Lung (tissue), 12 donors: Measurements from ENCODE around the gene KANSL1L. TPM values are rescaled to one million over a fixed set of nuclear protein-coding genes. Genes with fewer than 3 reads are reported as not detected.

ENCODE experiments used
- ATAC-seq: fragments of 200-7000 bp; cut with Tn5 transposase; one replicate; pipeline ENCODE4 v1.9.1; 2020; ENCODE audit warnings: moderate number of reproducible peaks; ENCODE audit not compliant: insufficient read depth, low FRiP score
- DNase-seq, 3 donors: peaks; one replicate each; pipeline ENCODE4 v3.0.0-alpha.2; 2013 to 2017
- H3K27ac ChIP-seq, 2 donors: one replicate each; pipeline ENCODE4 v1.5.1; 2013; ENCODE audit warnings: mild to moderate bottlenecking in 2 of 2, moderate library complexity in 2 of 2, control low read depth in 1 of 2, inconsistent platforms in 1 of 2, low read depth in 1 of 2, low read length in 1 of 2
- H3K27me3 ChIP-seq, 3 donors: one replicate each; pipeline ENCODE4 v1.5.1; 2013; ENCODE audit warnings: low read length in 2 of 3; ENCODE audit not compliant: control insufficient read depth in 3 of 3, insufficient read depth in 3 of 3
- H3K36me3 ChIP-seq, 4 donors: one replicate each; pipeline ENCODE4 v1.5.1; 2013; ENCODE audit warnings: low read length in 4 of 4, mild to moderate bottlenecking in 1 of 4, moderate library complexity in 1 of 4; ENCODE audit not compliant: control insufficient read depth in 4 of 4, insufficient read depth in 4 of 4
- H3K4me1 ChIP-seq, 5 donors: one replicate each; pipeline ENCODE4 v1.5.1; 2013; ENCODE audit warnings: low read length in 5 of 5, mild to moderate bottlenecking in 2 of 5, moderate library complexity in 1 of 5; ENCODE audit not compliant: control insufficient read depth in 5 of 5, insufficient read depth in 5 of 5
- H3K4me3 ChIP-seq: one replicate; pipeline ENCODE4 v1.5.1; 2013; ENCODE audit warnings: mild to moderate bottlenecking, control low read depth, moderate library complexity
- H3K9ac ChIP-seq, 2 donors: one replicate each; pipeline ENCODE4 v1.5.1; 2013; ENCODE audit warnings: low read length in 2 of 2, control low read depth in 1 of 2; ENCODE audit not compliant: insufficient read depth in 1 of 2
- H3K9me3 ChIP-seq, 4 donors: one replicate each; pipeline ENCODE4 v1.5.1; 2013; ENCODE audit warnings: low read length in 3 of 4, mild to moderate bottlenecking in 1 of 4, moderate library complexity in 1 of 4; ENCODE audit not compliant: control insufficient read depth in 4 of 4, insufficient read depth in 3 of 4
- CTCF ChIP-seq: IDR thresholded peaks from 2 replicates; pipeline ENCODE4 v1.5.1; 2012; ENCODE audit warnings: mild to moderate bottlenecking; ENCODE audit errors: control extremely low read depth, extremely low read depth
- WGBS, 2 donors: extraction: QIAGEN DNeasy Blood & Tissue Kit; methylation state at CpG; one replicate each; pipeline ENCODE4 v1.1.7; 2013; 5-methylcytosine and 5-hydroxymethylcytosine counted together
- polyA plus RNA-seq, 2 donors: library from polyadenylated mRNA; stranded (reverse); fragments of 200-250 nt; gene quantifications; one replicate each; pipeline ENCODE4 v1.2.1, GENCODE V29; 2013
- total RNA-seq, 2 donors: library from RNA; depleted of rRNA in 1 of 2; stranded (reverse); fragments of >200 nt in 1 of 2; gene quantifications; one replicate each; pipeline ENCODE4 v1.2.1, GENCODE V29; 2014 to 2021
- donor health status: control.
- donor health status: control.
- donor health status: Bipolar disorder and iron deficiency.
- donor health status: healthy.
- donor health status: DM: yes; HTN: yes; CAD: no.

KANSL1L gene
- total and polyA plus RNA-seq, 4 donors: 6.1 to 117 (median 17.0) TPM

- TF ChIP-seq CTCF: no peak
- no peaks in the 10 kb centered on the region for H3K9me3 ChIP-seq
- peak overlapping the region; percentile 92 to 99 for H3K9ac ChIP-seq
- H3K27ac ChIP-seq: peak overlapping the region; percentile 98 to 99
- H3K4me1 ChIP-seq: peaks cover 0 to 42% (median 5%) of the 10 kb centered on the region in 5 donors
- peaks cover 0 to 2% (median 0%) of the 10 kb centered on the region in 4 donors for H3K36me3 ChIP-seq
- H3K4me3 ChIP-seq: peak overlapping the region; percentile 67
- DNase-seq (no peak), ATAC-seq (no peak)
- WGBS, 2 donors: 0 to 1% methylated on average over 6 of the region's 6 CpGs
- H3K27me3 ChIP-seq: no peaks in the 10 kb centered on the region
Measured at GRCh38 chr2:210170196-210170445, 1.1 kb downstream of the KANSL1L start.

GRCh38 chr2:210169516-210170195 is 1.6 kb downstream of the KANSL1L start:
- WGBS, 2 donors: 18 to 26% methylated on average over 6 of the region's 6 CpGs
- peak overlapping the region; percentile 92 to 99 for H3K9ac ChIP-seq
- ATAC-seq: no peak
- peak in 1 of 3 donors; percentile 71 for DNase-seq
- H3K27me3 ChIP-seq: no peaks in the 10 kb centered on the region
- H3K9me3 ChIP-seq: no peaks in the 10 kb centered on the region
- H3K36me3 ChIP-seq: peaks cover 0 to 2% (median 0%) of the 10 kb centered on the region in 4 donors
- H3K27ac ChIP-seq: peak overlapping the region; percentile 98 to 99
- TF ChIP-seq CTCF: no peak
- peaks cover 0 to 42% (median 5%) of the 10 kb centered on the region in 5 donors for H3K4me1 ChIP-seq
- peak overlapping the region; percentile 67 for H3K4me3 ChIP-seq

- no peak overlapping the region for H3K4me3 ChIP-seq
- H3K36me3 ChIP-seq: peaks cover 0 to 2% (median 0%) of the 10 kb centered on the region in 4 donors
- H3K9ac ChIP-seq: peak overlapping the region in 1 of 2 donors; percentile 20
- peaks cover 0 to 35% (median 7%) of the 10 kb centered on the region in 5 donors for H3K4me1 ChIP-seq
- no peak overlapping the region for H3K27ac ChIP-seq
- H3K9me3 ChIP-seq: no peaks in the 10 kb centered on the region
- no peak for ATAC-seq
- WGBS, 2 donors: 20 to 63% methylated on average over 1 of the region's 1 CpG
- TF ChIP-seq CTCF: no peak
- no peaks in the 10 kb centered on the region for H3K27me3 ChIP-seq
- peak in 2 of 3 donors; percentile 33 to 35 for DNase-seq
Measured at GRCh38 chr2:210167227-210167626, 4.0 kb downstream of the KANSL1L start.
